Measurements from ENCODE around the gene NKX1-1. TPM values are rescaled to one million over a fixed set of nuclear protein-coding genes. Genes with fewer than 3 reads are reported as not detected.

NKX1-1 gene
- polyA plus RNA-seq, 3 donors from 2014 or later, result not detected

GRCh38 chr4:1382776-1383727 is 23.2 kb downstream of the NKX1-1 start:
- no peak for DNase-seq
- no peak overlapping the region for H3K27ac Mint-ChIP-seq
- no peaks in the 10 kb centered on the region for H3K27me3 Mint-ChIP-seq (ENCODE audit: low read depth in 3 of 3)
- H3K36me3 Mint-ChIP-seq, result peaks cover 13 to 18% (median 14%) of the 10 kb centered on the region in 3 donors
- no peak overlapping the region for H3K4me3 Mint-ChIP-seq
- no peaks in the 10 kb centered on the region for H3K9me3 Mint-ChIP-seq
- H3K4me1 Mint-ChIP-seq, result no peaks in the 10 kb centered on the region

DNA sequence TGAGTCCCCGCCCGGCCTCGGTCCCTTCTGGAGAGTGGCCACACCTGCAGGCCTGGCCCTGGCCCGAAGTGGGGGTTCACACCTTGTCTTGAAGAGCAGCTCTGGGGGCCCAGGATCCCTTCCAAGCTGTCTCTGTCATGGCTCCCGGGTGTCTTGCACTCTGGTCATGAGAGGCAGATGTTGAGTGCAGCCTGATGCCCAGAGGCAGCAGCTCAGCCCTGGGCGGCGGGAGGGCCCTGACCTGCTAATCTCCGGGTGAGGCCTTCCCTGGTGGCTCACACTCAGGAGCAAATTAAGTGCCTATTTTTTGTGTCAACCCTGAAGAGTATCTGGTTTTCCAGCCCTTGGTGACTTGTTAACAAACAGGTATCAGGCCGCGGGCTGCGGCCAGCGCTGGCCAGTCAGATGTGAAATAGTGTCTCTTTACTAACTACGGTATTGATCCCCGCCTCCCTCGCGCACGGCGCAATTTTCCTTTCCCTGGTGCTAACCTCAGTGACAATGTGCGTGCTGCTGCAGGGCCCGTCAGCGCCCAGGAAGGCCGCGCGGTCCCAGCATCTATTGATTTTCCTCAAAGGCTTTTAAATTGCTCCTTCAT is 24.2 kb downstream of the NKX1-1 start:
- Mint-ChIP-seq H3K9me3 (no peaks in the 10 kb centered on the region), H3K36me3 (peaks cover 4 to 11% (median 6%) of the 10 kb centered on the region in 3 donors), H3K27me3 (ENCODE audit: low read depth in 3 of 3) (no peaks in the 10 kb centered on the region), H3K4me1 (no peaks in the 10 kb centered on the region), H3K4me3 (no peak overlapping the region), H3K27ac (no peak overlapping the region)
- no peak for DNase-seq

DNA sequence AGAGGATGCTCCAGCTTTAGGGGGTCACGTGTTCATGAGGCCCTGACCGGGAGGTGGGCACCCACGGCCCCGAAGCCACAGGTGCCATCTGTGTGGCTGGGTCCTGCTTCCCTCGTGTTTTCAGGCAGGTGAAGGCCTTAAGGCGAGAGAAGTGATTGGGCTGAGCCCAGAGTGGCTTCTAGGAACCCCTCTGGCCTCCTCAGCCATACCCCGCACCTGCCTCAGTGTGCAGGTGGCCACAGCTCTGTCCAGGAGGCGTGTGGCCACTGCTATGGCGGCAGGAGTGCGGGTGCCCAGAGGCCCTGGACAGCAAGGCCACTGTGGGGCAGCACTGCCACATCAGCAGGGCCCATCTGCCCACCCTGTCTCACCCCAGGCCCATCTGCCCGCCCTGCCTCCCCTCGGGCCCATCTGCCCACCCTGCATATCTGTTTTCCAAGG is 25.0 kb downstream of the NKX1-1 start:
- Mint-ChIP-seq H3K9me3 (no peaks in the 10 kb centered on the region), H3K27me3 (ENCODE audit: low read depth in 3 of 3) (no peaks in the 10 kb centered on the region), H3K4me3 (no peak overlapping the region), H3K36me3 (peaks cover 0 to 5% (median under 1%) of the 10 kb centered on the region in 3 donors), H3K4me1 (no peaks in the 10 kb centered on the region), H3K27ac (no peak overlapping the region)
- no peak for DNase-seq

DNA sequence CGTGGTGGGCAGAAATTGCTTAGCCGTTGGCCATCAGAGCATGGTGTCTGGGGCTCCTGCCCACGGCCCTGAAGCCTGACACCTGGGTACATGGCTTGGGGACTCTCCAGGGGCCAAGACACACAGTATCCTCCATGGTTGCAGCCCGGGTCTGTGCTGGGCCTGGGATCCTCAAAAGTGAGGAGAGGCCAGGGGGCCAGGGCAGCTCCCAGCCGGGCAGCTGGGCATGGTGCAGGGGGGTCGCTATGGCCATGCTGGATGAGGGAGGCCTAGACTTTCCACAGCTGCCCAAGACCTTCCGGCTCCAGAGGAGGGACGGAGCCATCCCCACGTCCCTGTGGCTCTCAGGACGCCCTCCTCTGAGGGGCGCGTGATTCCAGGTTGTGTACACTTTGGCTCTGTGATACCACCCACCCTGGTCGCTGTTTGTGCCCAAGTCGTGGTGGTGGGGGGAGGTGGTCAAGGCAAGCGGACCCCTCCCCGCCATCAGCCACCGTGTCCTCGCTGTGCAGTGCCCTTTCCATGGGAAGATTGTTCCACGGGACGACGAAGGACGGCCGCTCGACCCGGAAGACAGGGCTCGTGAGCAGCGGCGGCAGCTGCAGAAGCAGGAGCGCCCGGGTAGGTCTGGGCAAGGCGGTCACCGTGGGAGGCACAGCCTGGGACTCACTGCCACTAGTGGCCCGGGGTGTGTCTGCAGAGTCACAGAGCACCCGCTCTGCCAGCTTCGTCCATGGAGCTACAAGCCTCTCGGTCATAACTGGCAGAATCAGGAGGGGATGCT is 25.7 kb downstream of the NKX1-1 start:
- peaks cover 0 to 4% (median 0%) of the 10 kb centered on the region in 3 donors for H3K36me3 Mint-ChIP-seq
- no peak overlapping the region for H3K4me3 Mint-ChIP-seq
- H3K4me1 Mint-ChIP-seq, result no peaks in the 10 kb centered on the region
- no peaks in the 10 kb centered on the region for H3K9me3 Mint-ChIP-seq
- H3K27me3 Mint-ChIP-seq (ENCODE audit: low read depth in 3 of 3), result no peaks in the 10 kb centered on the region
- DNase-seq, result no peak
- H3K27ac Mint-ChIP-seq, result no peak overlapping the region

GRCh38 chr4:1379801-1380331 is 26.4 kb downstream of the NKX1-1 start:
- H3K36me3 Mint-ChIP-seq, result peaks cover 0 to 4% (median 0%) of the 10 kb centered on the region in 3 donors
- no peak for DNase-seq

DNA sequence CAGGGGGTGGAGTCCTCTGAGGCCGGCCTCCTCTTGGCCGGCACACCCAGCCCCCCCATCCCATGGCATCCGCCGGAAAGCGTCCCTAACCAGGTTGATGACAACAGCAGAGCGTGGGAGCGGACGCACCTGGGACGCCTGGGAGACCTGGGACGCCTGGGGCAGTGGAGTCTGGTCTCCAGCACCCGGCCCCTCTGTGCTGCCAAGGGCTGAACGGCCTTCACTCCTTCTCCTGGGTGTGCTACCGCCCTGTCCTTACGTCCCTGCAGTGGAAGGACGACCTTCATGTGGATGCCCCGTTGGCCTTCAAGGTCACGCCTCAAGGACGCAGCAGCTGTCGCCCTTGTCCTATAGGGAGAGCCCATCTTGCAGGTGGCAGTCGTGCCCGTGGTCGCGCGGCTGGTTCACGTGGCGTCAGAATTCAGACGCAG is 26.9 kb downstream of the NKX1-1 start:
- H3K27ac Mint-ChIP-seq, result no peak overlapping the region
- H3K4me3 Mint-ChIP-seq, result no peak overlapping the region
- no peak for DNase-seq
- no peaks in the 10 kb centered on the region for H3K27me3 Mint-ChIP-seq (ENCODE audit: low read depth in 3 of 3)
- H3K4me1 Mint-ChIP-seq, result no peaks in the 10 kb centered on the region
- H3K36me3 Mint-ChIP-seq, result peaks cover 0 to 4% (median 0%) of the 10 kb centered on the region in 3 donors
- no peaks in the 10 kb centered on the region for H3K9me3 Mint-ChIP-seq

More at GRCh38 chr4:1379801-1380331, 26.4 kb downstream of the NKX1-1 start:
- Mint-ChIP-seq H3K27ac (no peak overlapping the region), H3K4me3 (no peak overlapping the region), H3K4me1 (no peaks in the 10 kb centered on the region), H3K9me3 (no peaks in the 10 kb centered on the region), H3K27me3 (ENCODE audit: low read depth in 3 of 3) (no peaks in the 10 kb centered on the region)

DNA sequence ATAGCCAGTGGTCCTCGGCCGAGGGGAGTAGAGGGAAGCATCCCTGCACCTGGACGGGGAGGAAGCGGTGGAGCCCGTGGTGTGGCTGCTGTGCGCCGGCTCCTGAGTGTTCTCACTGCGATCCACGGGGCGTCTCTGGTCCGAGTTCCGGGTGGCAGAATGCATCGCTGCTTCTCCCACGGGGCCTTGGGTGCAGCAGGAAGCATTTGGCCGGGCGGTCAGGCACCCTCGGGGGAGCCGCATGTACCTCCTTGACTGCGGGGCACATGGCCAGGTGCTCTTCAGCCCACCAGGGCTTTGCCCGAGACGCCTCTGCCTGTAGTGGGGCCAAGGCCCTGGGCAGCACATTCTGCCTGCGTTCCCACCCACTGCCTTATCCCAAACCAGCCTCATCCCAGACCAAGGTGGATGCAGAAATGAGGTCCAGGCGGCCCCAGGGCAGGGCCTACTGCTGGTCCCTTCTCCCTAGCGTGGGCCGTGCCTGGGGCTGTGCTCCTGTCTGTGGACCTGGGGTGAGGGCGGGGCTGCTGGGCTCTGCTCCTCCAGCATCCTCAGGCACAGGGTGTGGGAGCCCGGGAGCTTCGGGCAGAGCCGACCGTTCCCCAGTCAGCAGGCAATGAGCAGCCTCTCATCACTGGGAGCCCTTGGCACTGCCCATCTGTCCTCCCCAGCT is 27.5 kb downstream of the NKX1-1 start:
- H3K27ac Mint-ChIP-seq, result no peak overlapping the region
- no peak overlapping the region for H3K4me3 Mint-ChIP-seq
- no peaks in the 10 kb centered on the region for H3K4me1 Mint-ChIP-seq
- DNase-seq, result no peak
- H3K27me3 Mint-ChIP-seq (ENCODE audit: low read depth in 3 of 3), result no peaks in the 10 kb centered on the region
- H3K36me3 Mint-ChIP-seq, result peaks cover 0 to 5% (median 3%) of the 10 kb centered on the region in 3 donors
- H3K9me3 Mint-ChIP-seq, result no peaks in the 10 kb centered on the region

DNA sequence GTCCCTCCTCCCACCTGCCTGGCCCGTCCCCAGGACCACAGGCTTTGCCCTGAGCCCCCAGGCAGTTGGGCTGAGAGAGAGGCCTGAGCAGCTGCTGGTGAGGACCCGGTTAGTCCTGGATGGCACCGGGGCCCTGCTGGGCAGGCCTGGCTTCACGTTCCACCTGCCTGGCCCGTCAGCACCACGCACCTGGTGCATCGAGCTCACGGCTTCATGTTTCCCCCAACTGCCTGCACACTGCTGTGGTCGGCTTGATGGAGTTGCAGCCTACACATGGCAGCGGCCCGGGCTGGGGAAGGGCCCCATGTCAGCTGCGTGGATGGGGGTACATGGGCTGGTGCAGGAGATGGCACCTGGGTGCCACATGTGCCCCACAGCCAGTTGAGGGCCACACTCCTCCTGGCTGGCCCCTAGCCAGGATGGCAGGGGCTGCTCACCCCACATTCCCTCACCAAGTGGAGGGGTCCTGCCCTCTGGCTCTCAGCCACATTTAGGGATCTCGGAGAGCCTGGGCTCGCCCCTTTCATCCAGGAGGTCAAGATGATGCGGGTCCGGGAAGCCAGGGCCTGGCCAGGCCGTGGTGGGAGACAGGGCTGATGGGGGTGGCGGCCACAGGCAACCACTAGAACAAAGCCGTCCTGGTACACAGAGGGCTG is 28.5 kb downstream of the NKX1-1 start:
- Mint-ChIP-seq H3K4me1 (no peaks in the 10 kb centered on the region), H3K36me3 (peaks cover 0 to 12% (median 8%) of the 10 kb centered on the region in 3 donors), H3K27me3 (ENCODE audit: low read depth in 3 of 3) (no peaks in the 10 kb centered on the region), H3K27ac (no peak overlapping the region), H3K9me3 (no peaks in the 10 kb centered on the region), H3K4me3 (no peak overlapping the region)
- no peak for DNase-seq

GRCh38 chr4:1376841-1377605 is 29.2 kb downstream of the NKX1-1 start:
- Mint-ChIP-seq H3K9me3 (no peaks in the 10 kb centered on the region), H3K36me3 (peaks cover 0 to 19% (median 5%) of the 10 kb centered on the region in 3 donors), H3K27ac (no peak overlapping the region), H3K27me3 (ENCODE audit: low read depth in 3 of 3) (peaks cover 0 to 2% (median 0%) of the 10 kb centered on the region in 3 donors), H3K4me1 (no peaks in the 10 kb centered on the region), H3K4me3 (no peak overlapping the region)
- no peak for DNase-seq

DNA sequence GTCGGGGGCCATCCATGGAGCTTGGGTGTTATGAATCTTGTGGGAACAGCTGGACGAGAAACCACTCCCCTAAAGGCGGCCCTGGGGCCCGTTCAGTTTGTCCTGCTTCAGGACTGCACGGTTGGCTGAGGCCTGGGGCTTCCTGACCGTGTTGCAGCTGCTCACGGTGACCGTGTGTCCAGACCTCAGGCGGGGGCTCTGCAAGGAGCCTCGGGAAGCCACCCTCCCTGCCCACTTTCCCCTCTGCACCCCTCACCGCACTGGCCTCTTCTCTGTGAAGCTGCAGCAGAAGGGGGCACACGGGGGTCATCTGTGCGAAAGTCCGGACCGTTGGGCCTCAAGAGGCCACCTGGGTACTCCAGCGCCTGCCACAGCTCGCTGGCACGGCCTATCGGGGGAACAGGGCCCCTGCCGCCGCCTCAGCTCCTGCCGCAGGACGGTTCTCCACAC is 29.8 kb downstream of the NKX1-1 start:
- H3K27ac Mint-ChIP-seq, result no peak overlapping the region
- peaks cover under 1 to 26% (median 5%) of the 10 kb centered on the region in 3 donors for H3K36me3 Mint-ChIP-seq
- H3K4me3 Mint-ChIP-seq, result no peak overlapping the region
- no peaks in the 10 kb centered on the region for H3K9me3 Mint-ChIP-seq
- H3K4me1 Mint-ChIP-seq, result peaks cover 0 to under 1% of the 10 kb centered on the region in 2 donors
- peaks cover 0 to 2% (median 0%) of the 10 kb centered on the region in 3 donors for H3K27me3 Mint-ChIP-seq (ENCODE audit: low read depth in 3 of 3)
- DNase-seq, result no peak

DNA sequence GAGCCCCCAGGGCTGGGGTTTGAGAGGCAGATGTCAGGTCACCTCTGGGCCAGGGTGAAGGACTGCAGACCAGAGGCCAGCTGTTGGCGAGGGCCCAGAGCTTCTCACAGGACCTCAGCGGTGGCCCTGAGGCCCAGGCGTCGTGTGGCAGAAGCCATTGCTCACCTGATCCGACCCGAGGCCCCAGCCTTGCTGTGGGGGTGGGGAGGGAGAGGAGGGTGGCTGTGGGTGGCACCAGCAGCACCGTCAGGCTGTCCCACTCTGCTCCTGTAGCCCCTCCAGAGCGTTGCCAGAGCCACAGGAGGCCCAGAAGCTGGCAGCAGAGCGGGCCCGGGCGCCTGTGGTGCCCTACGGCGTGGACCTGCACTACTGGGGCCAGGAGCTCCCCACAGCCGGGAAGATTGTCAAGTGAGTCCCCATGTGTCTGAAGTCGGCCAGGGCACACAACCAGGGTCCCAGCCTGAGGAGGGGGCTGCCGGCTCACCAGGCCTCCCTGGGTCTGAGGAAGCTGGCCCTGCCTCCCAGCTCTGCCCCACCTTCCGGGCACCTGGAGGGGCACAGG is 30.4 kb downstream of the NKX1-1 start:
- H3K27ac Mint-ChIP-seq, result no peak overlapping the region
- DNase-seq, result no peak
- peaks cover 6 to 31% (median 11%) of the 10 kb centered on the region in 3 donors for H3K36me3 Mint-ChIP-seq
- H3K4me1 Mint-ChIP-seq, result peaks cover 0 to 5% of the 10 kb centered on the region in 2 donors
- H3K4me3 Mint-ChIP-seq, result no peak overlapping the region
- no peaks in the 10 kb centered on the region for H3K9me3 Mint-ChIP-seq
- peaks cover 0 to 2% (median 0%) of the 10 kb centered on the region in 3 donors for H3K27me3 Mint-ChIP-seq (ENCODE audit: low read depth in 3 of 3)
